ENCODE data around the gene MPP1.

MPP1 gene

DNA sequence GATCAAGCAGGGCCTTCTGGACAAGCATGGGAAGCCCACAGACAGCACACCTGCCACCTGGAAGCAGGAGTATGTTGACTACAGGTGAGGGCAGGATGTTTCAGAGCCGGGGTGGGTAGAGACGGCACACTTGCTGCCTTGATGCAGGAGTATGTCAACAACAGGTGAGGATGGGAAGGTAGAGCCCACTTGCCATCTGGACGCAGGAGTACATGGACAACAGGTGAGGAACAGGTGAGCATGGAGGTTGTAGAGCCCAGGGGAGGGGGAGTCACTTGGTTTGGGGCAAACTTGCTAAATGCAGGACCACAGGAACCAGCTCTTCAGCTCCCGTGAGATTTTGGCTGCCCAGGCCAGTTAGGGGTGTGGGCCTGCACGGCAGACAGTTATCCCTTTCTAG is 30.7 kb downstream of the MPP1 start:
- no peak for FAIRE-seq

DNA sequence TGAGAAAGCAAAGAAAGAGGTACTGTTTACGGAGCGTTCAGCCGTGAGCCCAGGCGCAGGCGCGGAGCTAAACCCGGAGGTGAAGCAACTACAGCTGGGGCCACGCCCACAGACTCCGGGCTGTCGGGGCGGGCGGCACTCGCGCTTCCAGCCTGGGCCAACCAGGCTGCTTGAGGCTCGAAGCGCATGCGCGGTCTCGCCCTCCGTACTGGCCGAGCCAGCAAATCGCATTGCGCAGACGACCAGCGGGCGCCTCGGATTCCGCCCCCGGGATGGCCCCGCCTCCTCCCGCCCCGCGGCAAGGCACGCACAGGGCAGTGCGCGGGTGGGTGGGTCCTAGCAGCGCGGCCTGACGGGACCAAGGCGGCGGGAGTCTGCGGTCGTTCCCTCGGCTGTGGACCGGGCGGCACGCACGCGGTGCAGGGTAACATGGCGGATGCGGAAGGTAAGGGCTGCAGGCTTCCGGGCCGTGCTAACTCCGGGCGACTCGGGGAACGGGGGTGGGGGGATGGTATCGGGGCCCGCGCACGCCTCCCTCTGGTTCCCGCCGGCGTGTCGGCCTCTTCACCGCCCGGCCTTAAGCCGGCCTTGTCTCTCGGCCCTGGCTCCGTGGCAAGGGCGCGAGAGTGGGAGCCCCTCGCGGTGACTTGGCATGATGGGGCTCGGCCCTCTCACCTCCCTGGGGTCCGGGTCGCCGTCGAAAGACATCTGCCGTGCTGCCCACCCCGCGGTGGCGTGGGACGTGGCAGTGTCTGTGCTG is 42.6 kb downstream of the MPP1 start, which contains the start of gene DKC1:
TSS of gene DKC1 (plus strand) at position 328 of the 760 bp plus-strand sequence. CDS start at position 430, 102 bp downstream.
- FAIRE-seq, result peak; percentile 96

DNA sequence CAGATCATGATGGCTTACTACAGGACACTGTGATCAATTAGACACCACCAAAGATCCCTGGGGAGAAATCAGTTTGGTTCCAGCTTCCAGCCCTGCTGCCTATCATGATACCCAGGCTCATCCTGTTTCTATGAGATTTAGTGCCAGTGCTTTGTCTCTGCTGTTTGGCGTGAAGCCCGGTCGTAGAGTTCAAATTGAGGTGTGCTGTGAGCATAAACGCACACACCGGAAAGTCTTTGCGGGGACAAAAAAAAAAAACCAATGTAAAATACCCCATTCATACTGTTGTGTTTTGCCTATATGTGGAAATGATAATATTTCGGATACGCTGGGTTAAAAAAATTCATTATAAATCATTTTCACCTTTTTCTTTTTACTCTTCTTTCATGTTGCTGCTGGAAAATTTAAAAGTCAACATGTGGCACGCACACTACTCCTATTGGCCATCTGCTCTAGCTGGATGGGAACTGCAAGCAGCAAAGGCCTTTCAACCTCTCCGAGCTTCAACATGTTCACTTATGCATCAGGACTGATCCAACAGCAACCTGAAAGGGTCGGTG is 43.2 kb downstream of the MPP1 start:
- FAIRE-seq, result no peak

DNA sequence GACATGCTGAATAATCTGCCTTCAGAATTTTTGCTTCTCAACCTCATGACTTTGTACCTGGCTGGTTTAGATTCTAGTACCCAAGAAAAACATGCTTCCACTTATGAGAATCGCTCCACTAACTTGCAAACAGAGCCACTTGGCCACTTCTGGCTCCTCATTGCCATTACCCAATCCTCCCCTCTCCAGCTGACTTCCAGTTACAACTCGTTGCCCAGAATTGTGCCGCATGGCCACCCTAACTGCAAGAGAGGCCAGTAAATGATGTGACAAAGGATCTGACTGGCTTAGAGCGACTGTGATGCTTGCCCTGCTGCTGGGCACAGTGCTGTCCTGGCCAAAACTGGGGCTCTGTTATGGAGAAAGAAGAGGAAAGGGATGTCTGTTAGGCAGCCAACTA is 46.6 kb downstream of the MPP1 start:
- FAIRE-seq, result no peak

DNA sequence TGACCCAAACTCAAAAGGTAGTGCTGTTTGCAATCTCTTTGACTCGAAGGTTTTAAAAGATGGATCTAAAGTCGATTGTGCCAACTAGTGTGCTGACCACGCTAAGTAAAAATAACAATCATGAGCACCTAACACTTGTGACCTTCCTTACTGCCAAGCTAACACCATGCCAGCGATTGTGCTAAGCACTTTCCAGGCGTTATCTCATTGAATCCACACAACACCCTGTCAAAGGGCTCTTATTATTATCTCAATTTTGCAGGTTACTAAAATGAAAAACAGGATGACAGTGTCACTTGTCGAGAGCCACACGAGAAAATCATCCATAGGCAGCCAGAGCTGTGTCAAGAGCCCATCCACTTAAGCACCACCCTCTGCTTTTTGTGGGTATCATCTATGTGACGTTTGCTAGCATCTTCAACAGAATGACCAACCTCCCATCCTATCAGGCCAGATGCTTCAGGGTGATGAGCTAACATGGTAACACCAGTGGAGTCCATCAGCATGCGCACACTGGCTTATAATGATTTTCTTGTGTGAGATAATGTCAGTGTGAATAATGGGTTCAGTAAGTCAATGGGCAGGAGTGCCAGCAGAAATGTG is 53.5 kb downstream of the MPP1 start:
- FAIRE-seq, result no peak

DNA sequence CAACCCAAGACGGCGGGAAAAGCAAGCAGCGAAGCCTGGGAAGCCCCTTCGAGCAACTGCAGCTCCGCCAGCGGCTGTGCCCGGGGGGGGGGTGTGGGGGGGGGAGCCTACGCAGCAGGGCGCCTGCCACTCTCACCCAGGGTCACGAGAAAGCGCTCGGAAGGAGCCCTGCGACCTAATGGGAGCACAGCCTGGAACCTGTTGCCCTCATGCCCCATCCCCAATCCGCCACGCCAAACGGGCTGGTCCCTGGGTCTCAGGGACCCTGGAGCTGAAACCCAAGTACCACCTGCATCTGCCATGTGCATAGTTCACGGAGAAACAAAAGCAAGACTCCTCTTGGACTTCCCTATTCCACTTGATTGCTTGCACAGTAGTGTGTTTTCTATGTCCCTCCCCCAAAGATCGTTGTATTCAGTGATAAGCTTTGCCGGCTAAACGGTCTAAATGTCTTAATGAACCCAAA is 54.0 kb downstream of the MPP1 start:
- no peak for FAIRE-seq

DNA sequence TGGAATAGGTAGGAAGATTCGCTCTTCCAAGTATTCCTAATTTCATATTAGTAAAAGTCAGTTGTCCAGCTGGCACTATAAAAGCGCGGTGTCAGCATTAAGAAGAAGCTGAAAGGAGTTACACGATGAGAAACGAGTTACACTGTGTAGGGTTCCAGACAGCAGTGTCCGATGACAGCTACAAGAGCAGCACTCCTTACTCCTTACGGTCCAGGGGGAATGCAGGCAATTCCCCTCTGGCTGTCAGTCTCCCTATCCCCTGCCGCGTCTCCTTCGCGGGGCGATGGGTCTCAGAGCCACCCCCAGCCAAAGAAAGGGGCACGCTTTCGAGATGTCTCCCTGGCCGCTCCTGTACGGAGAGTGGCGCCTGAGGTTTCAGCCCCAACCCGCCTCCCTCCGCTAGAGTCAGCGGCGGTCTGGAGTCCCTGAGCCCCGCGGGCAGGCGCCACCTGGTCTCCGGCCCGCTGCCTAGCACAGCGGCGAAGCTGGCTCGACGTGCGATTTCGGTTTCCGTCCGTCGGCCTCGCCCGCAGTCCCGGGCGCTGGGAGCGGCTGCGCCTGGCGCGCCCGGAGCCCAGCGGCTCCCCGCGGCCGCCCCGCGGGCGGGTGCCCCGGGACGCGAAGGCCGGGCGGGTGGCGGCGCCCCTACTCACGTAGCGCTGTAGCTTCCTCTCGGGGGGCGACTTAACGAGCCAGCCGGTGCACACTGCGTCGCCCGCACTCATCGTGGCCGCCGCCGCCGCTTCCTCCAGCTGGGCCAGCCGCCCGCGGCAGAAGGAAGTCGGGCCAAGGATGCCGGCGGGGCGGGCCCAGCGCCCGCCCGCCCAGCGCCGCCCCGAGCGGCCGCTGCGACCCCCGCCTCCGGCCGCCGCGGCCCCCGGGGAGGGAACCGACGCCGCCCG is 54.7 kb downstream of the MPP1 start, which contains the start of gene GAB3:
TSS of gene GAB3 (minus strand) at position 777 of the 902 bp plus-strand sequence. CDS start at position 725, 52 bp downstream.
- no peak for FAIRE-seq

DNA sequence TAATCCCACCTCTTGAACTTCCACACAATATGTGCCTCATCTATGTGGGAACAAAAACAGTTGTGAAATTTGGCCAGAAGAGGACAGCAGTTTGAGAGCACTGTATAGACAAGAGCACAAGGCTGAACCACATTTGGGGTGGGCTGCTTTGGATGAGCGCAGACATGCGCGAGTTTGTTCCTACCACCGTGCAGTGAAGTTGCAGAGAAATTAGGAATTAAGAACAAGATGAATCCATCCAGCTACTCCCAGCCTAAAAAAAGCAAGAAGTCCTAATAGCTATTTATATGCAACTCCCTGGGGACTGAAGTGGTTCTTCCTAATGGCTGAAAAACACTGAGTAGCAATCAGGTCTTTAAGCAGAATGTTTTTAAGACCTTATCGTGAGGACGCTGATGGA is 55.4 kb downstream of the MPP1 start:
- FAIRE-seq, result no peak

DNA sequence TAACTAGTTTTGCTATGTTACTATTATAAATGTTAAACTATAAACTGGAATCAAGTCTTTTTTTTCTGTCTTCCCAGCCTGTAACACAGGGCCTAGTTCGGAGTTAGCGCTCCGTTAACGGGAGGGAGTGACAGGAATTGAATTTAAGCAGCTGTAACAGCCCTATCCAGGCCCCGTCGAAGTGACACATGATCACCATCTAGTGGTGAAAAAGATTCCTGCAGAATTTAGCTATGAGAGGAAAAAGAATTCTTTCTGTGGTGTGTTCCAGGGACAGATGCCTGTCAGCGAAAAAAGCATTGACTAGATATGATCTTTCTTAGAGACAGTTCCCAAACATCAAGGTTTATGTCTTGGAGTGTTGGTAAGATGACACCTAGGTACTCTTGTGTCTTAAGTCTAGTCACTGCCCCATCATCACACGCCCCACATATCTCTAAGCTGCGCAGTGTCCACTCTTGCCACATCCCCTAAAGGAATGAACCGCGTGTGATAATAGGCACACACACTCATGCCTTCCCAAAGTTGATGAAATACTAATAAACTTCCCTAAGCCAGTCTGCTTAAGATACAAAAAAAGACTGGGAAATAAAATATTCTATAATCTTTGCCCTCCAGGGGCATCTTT is 56.5 kb downstream of the MPP1 start:
- FAIRE-seq, result peak; percentile 70

DNA sequence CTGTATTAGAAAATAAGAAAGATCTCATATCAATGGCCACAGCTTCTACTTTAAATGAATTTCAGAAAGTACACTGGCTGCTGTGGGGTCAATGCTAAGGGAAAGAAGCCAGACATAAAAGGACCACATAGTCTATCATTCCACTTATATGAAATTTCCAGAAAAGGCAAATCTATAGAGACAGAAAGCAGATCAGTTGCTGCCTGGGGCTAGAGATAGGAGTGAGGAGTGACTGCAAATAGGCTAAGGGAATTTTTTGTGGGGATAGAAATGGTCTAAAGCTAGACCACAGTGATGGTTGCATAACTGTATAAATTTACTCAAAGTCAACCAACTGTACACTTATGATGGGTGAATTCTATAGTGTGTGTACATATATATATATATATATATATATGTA is 62.7 kb downstream of the MPP1 start:
- FAIRE-seq, result no peak

DNA sequence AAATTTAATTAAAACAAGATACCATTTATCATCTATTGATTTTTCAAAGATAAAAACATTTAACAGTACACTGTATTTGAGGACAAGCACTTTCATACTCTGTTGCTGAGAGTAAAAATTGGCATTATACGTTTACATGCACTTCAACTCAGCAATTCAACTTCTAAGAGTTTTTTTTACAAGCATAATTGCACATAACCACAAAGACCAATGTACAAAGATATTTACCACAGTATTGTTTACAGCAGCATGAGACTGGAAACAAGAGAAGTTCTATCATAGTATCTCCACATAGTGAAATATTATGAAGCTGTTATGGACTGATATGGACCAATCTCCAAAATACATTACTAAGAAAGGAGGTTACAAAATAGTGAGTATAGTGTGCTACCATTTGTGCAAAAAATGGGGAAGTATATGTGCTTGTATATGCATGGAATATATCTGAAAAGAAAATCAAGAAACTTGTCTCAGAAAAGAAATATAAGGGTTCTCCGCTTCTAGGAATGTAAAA is 65.3 kb downstream of the MPP1 start:
- FAIRE-seq, result no peak

DNA sequence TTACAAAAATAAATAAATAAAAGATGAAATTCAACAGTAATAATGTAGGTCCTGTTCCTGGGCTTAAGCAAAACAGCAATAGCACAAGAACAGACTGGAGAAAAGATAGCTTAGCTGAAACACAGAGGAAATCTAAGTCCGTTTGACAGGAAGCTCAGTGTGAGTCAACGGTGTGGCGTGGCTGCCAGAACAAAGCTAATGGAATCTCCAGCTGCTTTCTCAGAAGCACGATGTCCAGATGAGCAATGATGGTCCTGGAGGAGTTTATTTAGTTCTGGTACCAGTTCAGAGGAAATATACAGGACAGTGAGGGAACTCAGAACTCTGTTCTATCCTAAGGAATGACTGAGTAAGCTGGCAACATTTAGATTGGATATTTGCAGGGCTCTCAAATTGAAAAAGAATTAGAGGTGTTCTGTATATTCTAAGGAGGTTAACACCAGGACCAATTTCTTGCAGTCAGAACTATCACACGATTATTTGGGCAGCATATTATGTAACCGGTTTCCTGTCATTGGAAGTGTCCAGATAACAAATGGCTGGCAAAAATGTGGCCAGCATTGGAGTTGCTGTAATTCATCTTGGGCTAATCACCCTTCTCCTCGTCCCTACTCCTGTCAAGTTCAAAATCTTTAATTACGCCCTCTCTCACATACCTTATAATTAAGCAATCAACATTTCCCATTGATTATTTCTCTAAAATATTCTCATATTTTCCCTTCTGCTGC is 67.1 kb downstream of the MPP1 start:
- FAIRE-seq, result no peak

DNA sequence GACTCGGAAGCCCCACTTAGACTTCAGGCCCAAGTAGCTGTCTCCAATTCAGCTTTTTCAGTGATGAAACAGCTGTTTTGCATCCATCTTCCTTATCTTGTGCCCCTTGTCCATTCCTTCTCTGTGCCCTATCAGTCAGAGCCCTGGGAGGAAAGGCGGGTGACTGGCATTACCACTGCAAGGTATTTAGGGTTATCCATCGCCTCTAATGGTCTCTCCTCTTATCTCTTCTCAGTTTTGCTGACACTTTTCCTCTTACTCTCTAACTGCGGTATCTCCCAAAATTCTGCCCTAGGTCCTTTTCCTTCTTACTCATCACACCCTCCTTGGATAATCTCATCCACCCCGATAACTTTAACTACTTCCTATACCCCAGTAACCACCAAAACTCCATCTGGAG is 68.1 kb downstream of the MPP1 start:
- no peak for FAIRE-seq

DNA sequence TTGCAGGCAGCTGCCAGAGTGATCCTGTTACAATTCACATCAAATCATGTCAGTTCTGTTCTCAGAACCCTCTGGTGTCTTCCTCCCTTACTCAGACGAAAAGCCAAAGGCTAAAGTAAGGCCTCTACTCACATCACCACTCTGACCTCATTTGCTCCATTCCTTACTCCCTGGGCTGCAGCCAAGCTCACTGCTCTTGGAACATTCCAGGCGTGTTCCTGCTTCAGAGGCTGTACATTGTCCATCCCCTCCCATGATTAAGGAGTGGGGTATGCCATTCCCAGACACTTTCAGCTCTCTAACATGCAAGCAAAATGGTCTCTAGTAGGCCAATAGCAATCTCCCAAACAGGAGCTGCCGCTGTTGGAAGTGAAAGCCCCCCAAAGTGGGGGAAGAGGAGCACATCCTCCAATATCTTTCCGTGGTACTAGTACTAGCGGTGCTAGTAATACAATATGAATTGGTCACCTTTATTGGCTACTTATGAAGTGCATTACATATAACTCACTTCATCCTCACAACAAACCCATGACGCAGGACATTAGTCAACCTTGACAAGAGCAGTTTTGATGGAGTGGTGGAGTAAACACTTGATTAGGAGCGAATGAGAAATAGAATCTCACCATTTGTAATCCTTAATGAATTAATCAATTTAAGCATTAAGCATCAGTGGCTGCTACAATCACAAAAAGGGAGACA is 69.4 kb downstream of the MPP1 start:
- no peak for FAIRE-seq

DNA sequence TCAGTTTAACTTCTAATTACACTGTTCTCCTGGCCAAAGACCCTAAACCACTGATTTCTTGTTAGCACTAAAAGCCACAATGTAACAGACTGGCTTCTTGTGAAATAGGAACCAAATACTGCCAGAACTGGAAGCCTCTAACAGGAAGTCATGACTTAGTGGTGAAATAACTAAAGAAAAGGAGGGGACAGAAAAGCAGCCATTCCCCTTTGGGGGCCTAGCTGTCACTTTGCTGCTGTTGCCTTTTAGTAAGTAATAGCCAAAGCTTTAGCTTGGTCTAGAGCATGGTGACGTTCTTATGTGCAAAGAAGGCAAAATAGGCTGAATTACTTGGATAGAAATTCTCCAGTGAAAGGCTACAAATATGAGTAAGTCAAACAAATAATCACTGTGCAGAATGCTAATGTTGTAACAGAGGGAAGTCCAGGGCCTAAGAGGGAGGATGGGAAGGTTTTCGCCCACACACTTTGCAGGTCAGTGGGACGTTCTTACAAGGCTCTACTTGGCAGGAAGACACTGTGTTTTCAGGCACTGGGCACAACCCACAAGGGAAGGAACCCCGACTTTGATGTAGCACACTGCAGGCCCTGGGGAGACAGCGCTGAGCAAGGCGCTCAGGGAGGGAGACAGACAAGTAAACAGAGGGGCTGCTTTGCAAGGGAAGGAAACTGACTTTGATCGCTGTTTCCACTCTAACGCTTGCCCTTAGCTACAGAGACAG is 71.1 kb downstream of the MPP1 start:
- FAIRE-seq, result no peak

DNA sequence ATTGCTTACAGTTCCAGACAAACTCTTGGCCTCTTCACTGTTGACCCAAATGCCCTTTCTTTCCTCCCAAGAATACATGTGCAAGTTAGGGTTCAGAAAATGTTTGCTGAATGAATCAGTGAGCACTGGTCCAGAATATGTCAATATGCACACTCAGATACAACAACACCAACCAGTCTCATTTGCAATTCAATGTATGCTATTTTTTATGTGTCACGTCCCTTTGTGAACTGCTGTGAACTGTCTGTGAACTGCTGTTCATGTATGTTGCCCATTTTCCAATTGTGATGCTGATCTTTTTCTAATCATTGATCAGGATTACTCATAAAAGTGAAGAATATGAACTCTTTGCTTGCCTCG is 72.2 kb downstream of the MPP1 start:
- FAIRE-seq, result no peak

DNA sequence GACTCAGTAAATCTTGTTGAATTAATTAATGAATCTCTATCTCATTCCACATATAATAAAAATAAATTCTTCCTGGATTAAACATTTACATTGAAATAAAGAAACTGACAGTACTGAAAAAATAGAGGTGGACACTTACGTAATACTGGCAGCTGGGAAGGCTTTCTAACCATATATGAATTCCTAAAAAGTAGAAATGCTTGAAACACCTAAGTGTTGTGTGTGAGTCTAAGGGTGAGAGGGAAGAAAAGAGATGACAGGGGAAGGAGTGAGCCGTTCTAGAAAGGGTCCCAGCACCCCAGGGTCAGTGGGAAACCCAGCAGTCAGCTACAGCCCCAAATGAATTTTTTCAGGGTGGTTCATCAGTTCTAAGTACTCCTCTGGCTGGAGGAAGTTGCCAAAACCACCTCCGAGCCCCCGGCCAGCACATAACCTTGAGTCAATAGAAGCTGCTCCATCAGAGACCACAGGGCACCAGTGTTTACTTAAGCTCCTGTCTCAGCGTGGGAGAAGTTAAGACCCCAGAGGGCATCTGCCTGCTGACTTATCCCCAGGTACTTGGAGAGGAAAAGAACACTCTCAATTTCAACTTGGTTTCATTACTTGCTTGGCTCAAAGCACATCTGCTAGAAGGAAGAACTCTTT is 72.7 kb downstream of the MPP1 start:
- no peak for FAIRE-seq

DNA sequence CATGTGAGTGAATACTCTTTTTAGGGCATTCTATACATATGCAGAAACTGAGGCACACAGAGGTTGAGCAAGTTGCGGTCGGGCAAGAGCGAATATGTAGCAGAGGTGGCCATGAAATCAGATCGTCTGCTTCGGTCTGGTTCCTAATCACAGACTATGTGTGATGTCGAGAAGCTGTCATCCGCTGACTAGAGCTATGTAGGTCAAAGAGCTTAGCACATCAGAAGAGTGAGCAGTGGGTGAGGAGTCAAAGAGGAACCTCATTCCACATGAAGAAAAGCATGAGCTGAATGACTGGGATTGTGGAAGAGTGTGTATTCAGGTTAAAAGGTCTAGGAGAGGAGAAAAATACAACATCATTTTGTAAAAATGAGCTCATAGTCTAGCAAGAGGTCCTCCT is 73.4 kb downstream of the MPP1 start:
- FAIRE-seq, result no peak

DNA sequence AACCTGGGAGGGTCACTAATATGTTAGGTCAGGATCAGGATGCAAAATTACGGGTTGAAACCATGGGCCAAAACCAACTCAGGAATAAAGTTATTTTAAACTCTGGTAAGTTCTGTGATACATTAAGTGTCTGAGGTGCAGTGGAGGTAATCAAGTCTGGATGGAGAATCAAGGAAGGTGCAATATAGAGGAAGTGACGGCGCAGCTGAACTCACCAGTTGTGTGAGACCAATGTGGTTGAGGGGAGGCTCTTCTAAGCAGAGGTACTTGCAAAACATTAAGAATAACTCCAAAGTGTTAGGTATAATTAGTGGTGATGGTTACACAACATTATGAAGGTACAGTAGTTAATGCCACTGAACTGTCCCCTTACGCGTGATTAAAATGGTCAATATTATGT is 74.1 kb downstream of the MPP1 start:
- FAIRE-seq, result no peak

Data from G401.6 (cell line).